AG20443 (cell line): ENCODE measurements around the gene SPOCK3.
"Not testable (repeated sequence)": the region's sequence is repeated elsewhere in the genome, so short reads cannot be mapped to it uniquely, and the experiment has no call there.

ENCODE experiments used
- DNase-seq: peaks from one replicate; pipeline ENCODE4 v3.0.0; 2012; ENCODE audit warnings: low spot score, mixed read lengths

The SPOCK3 gene

GRCh38 chr4:167234316-167234881 lies at the start of gene SPOCK3:
Gene SPOCK3 (minus strand): TSS chr4:167234494.
- peak; percentile 43 for DNase-seq

GRCh38 chr4:167282171-167282864 lies 48.0 kb upstream of the SPOCK3 start:
- no peak for DNase-seq

GRCh38 chr4:167281545-167281944 lies 47.3 kb upstream of the SPOCK3 start:
- DNase-seq, result not testable (repeated sequence)

- DNase-seq, result no peak
These were observed 40.1 kb upstream of the SPOCK3 start for GRCh38 chr4:167274351-167274750.

- no peak for DNase-seq
These were observed 30.9 kb upstream of the SPOCK3 start for GRCh38 chr4:167265231-167265630.

GRCh38 chr4:167248271-167248670 lies 14.0 kb upstream of the SPOCK3 start:
- no peak for DNase-seq

GRCh38 chr4:167239627-167240026 lies 5.3 kb upstream of the SPOCK3 start:
- no peak for DNase-seq

GRCh38 chr4:167238226-167238625 lies 3.9 kb upstream of the SPOCK3 start:
- DNase-seq, result no peak

GRCh38 chr4:167233685-167234315 lies 494 bp downstream of the SPOCK3 start:
- peak; percentile 5 for DNase-seq

GRCh38 chr4:167232805-167233684 lies 1.2 kb downstream of the SPOCK3 start:
- no peak for DNase-seq

- DNase-seq, result no peak
These were observed 3.5 kb downstream of the SPOCK3 start for GRCh38 chr4:167230744-167231143.

GRCh38 chr4:167222099-167222498 lies 12.2 kb downstream of the SPOCK3 start:
- no peak for DNase-seq

- no peak for DNase-seq
These were observed 13.2 kb downstream of the SPOCK3 start for GRCh38 chr4:167221084-167221483.

- DNase-seq, result no peak
These were observed 16.2 kb downstream of the SPOCK3 start for GRCh38 chr4:167218022-167218608.

GRCh38 chr4:167216783-167217182 lies 17.5 kb downstream of the SPOCK3 start:
- DNase-seq, result no peak

- DNase-seq, result no peak
These were observed 24.1 kb downstream of the SPOCK3 start for GRCh38 chr4:167210166-167210565.

- DNase-seq, result no peak
These were observed 37.8 kb downstream of the SPOCK3 start for GRCh38 chr4:167196344-167197012.

- no peak for DNase-seq
These were observed 43.9 kb downstream of the SPOCK3 start for GRCh38 chr4:167190379-167190778.

GRCh38 chr4:167185465-167185864 lies 48.8 kb downstream of the SPOCK3 start:
- no peak for DNase-seq

GRCh38 chr4:167183036-167183435 lies 51.3 kb downstream of the SPOCK3 start:
- DNase-seq, result no peak

GRCh38 chr4:167177925-167178324 lies 56.4 kb downstream of the SPOCK3 start:
- no peak for DNase-seq
